T-helper 22 cell (primary cell): ENCODE measurements around the gene SPOP.

Source experiments
- DNase-seq: peaks from one replicate; pipeline ENCODE4 v3.0.0-alpha.2; 2020; ENCODE audit warnings: low read depth

The SPOP gene

DNA sequence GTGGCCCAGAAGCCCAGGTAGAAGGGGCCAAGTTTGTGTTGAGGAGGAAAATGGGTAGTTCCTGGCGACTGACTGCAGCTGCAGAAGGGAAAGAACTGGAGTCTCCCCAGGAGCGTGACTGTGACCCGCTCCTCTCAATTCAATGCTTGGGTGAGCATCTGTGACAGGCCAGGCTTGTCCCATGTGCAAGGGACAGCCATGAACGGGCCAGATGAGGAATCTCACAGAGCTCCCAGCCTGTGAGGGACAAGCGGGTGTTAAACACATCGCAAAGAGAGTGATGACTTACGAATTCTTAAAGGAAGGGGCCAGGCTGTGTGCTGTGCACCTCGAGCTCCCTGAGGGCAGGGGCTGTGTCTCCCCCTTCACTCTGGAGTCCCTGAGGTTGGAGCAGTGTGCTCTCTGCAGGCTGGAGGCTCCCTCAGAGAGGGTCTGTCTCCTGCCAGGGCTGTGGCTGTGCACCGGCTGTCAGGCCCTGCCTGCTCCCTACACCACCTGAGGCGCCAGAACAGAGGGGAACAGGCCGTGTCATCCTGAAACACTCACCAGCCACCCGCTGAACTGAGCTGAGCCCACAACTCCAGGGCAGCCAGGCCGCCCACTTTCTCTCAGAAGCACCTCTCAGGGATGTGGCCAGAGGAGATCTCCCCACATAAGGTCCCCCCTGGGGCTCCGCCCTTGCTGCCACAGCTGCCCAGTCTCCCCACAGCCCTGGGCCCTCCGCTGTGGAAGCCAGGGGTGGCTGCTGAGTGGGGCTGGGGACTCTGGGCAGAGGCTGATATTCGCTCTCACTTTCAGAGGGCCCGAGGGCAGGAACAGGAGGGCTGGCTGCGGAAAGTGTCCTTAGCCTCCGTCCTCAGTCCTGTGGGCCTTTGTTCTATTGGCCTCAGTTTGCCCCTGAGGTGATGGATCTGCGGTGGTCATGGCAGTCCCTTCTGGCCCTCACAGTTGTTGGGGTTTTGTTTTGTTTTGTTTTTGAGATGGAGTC, 127.9 kb downstream of the SPOP start:
- no peak for DNase-seq

DNA sequence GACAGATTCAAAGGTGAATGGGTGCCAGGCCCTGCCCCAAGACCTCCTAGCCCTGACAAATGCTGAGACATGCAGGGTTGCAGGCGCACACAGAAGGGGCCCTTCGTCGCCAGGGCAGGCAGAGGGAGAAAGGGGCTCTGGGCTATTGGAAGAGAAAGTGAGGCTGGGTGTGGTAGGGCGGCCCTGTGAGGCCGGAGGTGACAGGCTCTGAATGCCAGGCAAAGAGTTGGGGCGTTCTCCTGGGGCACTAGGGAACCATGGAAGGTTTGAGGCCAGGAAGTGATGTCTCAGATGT, 128.6 kb downstream of the SPOP start:
- no peak for DNase-seq
